ENCODE measurements around the gene CNTNAP3.
"Not testable (repeated sequence)": the region's sequence is repeated elsewhere in the genome, so short reads cannot be mapped to it uniquely, and the experiment has no call there.

GRCh38 chr9:39205842-39206241 lies 82.1 kb downstream of the CNTNAP3 start:
- not testable (repeated sequence) for TF ChIP-seq CTCF, POLR2A (IDR thresholded peaks at IDR 0.05)
